Thymus (tissue), 11 donors: ENCODE results near the gene KIAA0753. TPM values are rescaled to one million over a fixed set of nuclear protein-coding genes. Genes with fewer than 3 reads are reported as not detected.

ENCODE experiments used
- DNase-seq, 9 donors: peaks; one replicate each; pipeline ENCODE4 v3.0.0-alpha.2; 2013; ENCODE audit warnings: low spot score in 9 of 9, low read depth in 6 of 9, missing footprints in 1 of 9
- H3K27ac ChIP-seq, 2 donors: one replicate each; pipeline ENCODE4 v1.5.1; 2013; ENCODE audit warnings: control low read depth in 1 of 2, low read depth in 1 of 2, low read length in 1 of 2, mild to moderate bottlenecking in 1 of 2, moderate library complexity in 1 of 2
- H3K27me3 ChIP-seq, 2 donors: one replicate each; pipeline ENCODE4 v1.5.1; 2013; ENCODE audit warnings: low read length in 1 of 2; ENCODE audit not compliant: control insufficient read depth in 2 of 2, insufficient read depth in 1 of 2
- H3K36me3 ChIP-seq, 2 donors: one replicate each; pipeline ENCODE4 v1.5.1; 2013; ENCODE audit warnings: low read length in 1 of 2, mild to moderate bottlenecking in 1 of 2, moderate library complexity in 1 of 2; ENCODE audit not compliant: control insufficient read depth in 2 of 2, insufficient read depth in 2 of 2
- H3K4me1 ChIP-seq, 2 donors: one replicate each; pipeline ENCODE4 v1.5.1; 2013; ENCODE audit warnings: low read length in 2 of 2; ENCODE audit not compliant: control insufficient read depth in 2 of 2, insufficient read depth in 2 of 2
- H3K4me3 ChIP-seq, 2 donors: one replicate each; pipeline ENCODE4 v1.5.1; 2013; ENCODE audit warnings: low read length in 2 of 2, control low read depth in 1 of 2, mild to moderate bottlenecking in 1 of 2
- H3K9me3 ChIP-seq, 2 donors: one replicate each; pipeline ENCODE4 v1.5.1; 2013; ENCODE audit warnings: low read length in 1 of 2, mild to moderate bottlenecking in 1 of 2; ENCODE audit not compliant: control insufficient read depth in 2 of 2, insufficient read depth in 1 of 2
- WGBS: extraction: QIAGEN DNeasy Blood & Tissue Kit; methylation state at CpG from one replicate; pipeline ENCODE4 v1.1.7; 2013; 5-methylcytosine and 5-hydroxymethylcytosine counted together
- polyA plus RNA-seq: library from polyadenylated mRNA; stranded (reverse); fragments of 200-250 nt; gene quantifications from one replicate; pipeline ENCODE4 v1.2.3, GENCODE V29; 2013
- total RNA-seq: library from RNA; stranded (reverse); fragments of 120-200 nt; gene quantifications from one replicate; pipeline ENCODE4 v1.2.4, GENCODE V29; 2013
- donor health status: healthy.

KIAA0753 gene
- total and polyA plus RNA-seq, 2 donors, result 10.8 to 11.8 TPM

GRCh38 chr17:6638046-6638908 lies 2.2 kb downstream of the KIAA0753 start:
- DNase-seq, result no peak

GRCh38 chr17:6637458-6637840 lies 3.1 kb downstream of the KIAA0753 start:
- H3K4me1 ChIP-seq, result peaks cover 20% of the 10 kb centered on the region in 2 donors
- H3K4me3 ChIP-seq, result no peak overlapping the region
- H3K27ac ChIP-seq, result no peak overlapping the region
- H3K36me3 ChIP-seq, result peaks cover 0 to 19% of the 10 kb centered on the region in 2 donors
- 98% methylated on average over 6 of the region's 6 CpGs for WGBS
- no peaks in the 10 kb centered on the region for H3K27me3 ChIP-seq
- no peaks in the 10 kb centered on the region for H3K9me3 ChIP-seq
- DNase-seq, result no peak

More at GRCh38 chr17:6638046-6638908, 2.2 kb downstream of the KIAA0753 start:
- H3K4me3 ChIP-seq, result peak overlapping the region in 1 of 2 donors; percentile 99
- peaks cover 20% of the 10 kb centered on the region in 2 donors for H3K4me1 ChIP-seq
- H3K36me3 ChIP-seq, result peaks cover 0 to 15% of the 10 kb centered on the region in 2 donors
- no peak overlapping the region for H3K27ac ChIP-seq
- no peaks in the 10 kb centered on the region for H3K27me3 ChIP-seq
- no peaks in the 10 kb centered on the region for H3K9me3 ChIP-seq
- 56% methylated on average over 24 of the region's 24 CpGs for WGBS

DNA sequence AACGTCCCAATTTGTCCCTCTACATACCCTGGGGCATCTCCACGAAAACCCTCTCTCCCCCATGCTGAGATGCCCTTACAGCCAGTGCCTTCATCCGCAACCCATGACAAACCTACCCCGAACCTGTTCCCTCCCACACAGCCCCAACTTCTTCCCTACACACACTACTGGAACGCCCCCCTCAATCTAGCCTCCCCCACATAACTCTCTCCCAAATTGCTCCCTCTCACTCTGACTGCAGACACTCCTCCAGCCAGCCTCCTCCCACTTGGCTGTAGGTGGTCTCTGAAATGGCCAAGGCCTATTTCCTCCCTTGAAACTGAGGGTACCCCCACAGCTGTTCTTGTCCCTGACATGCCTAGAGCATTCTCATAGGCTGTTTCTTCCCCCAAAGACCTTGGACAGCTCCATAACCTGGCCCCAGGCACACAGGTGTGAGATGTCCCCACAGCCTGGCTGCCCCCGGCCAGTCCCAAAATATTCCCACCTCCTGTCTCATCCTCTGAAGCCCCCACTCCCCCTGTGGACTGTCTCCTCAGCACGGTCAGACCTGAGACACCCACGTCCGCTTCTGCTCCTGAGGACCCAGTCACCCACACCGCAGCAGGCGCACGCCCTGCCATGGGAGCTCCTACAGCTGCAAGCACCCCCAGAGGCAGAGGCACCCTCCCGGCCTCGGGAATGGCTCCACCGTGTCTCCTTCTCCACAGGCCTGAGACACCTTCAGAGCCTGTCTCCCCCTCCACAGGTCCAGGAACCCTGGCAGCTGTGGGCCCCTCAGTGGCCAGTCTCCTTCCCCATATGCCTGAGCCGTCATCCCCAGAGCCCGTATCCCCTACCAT lies 3.7 kb downstream of the KIAA0753 start:
- H3K4me3 ChIP-seq, result no peak overlapping the region
- no peak for DNase-seq
- H3K36me3 ChIP-seq, result peaks cover 0 to 25% of the 10 kb centered on the region in 2 donors
- no peak overlapping the region for H3K27ac ChIP-seq
- no peaks in the 10 kb centered on the region for H3K27me3 ChIP-seq
- no peaks in the 10 kb centered on the region for H3K9me3 ChIP-seq
- H3K4me1 ChIP-seq, result peaks cover 19 to 20% of the 10 kb centered on the region in 2 donors
- 98% methylated on average over 17 of the region's 17 CpGs for WGBS

GRCh38 chr17:6636105-6636504 lies 4.4 kb downstream of the KIAA0753 start:
- Histone ChIP-seq H3K4me3 (no peak overlapping the region), H3K9me3 (no peaks in the 10 kb centered on the region), H3K27me3 (no peaks in the 10 kb centered on the region), H3K27ac (no peak overlapping the region), H3K36me3 (peaks cover 0 to 28% of the 10 kb centered on the region in 2 donors), H3K4me1 (peaks cover 14 to 15% of the 10 kb centered on the region in 2 donors)
- no peak for DNase-seq
- WGBS, result 94% methylated on average over 2 of the region's 2 CpGs

- no peak for DNase-seq
- H3K4me3 ChIP-seq, result no peak overlapping the region
- H3K27me3 ChIP-seq, result no peaks in the 10 kb centered on the region
- 98% methylated on average over 3 of the region's 3 CpGs for WGBS
- H3K4me1 ChIP-seq, result peaks cover under 1 to 3% of the 10 kb centered on the region in 2 donors
- no peak overlapping the region for H3K27ac ChIP-seq
- H3K36me3 ChIP-seq, result peaks cover 5 to 45% of the 10 kb centered on the region in 2 donors
- H3K9me3 ChIP-seq, result no peaks in the 10 kb centered on the region
These were observed 7.2 kb downstream of the KIAA0753 start for GRCh38 chr17:6633263-6633662.

DNA sequence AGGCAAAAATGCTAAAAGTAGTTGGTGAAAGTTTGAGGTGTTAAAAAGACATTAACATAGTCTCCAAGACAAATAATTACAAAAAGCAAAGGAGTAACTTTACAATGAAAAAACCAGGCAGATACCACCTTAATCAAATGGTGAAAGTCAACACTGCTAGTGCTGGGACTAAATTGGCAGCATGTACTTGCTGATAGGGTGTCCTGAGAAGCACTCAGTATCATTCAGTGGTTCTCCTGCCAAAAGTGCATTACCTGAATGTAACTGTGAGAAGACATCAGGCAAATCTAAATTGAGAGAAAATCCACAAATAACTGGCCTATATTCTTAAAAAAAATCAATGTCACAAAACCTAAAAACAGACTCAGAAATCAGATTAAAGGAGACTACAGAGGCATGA lies 8.0 kb downstream of the KIAA0753 start:
- no peak overlapping the region for H3K4me3 ChIP-seq
- H3K9me3 ChIP-seq, result no peaks in the 10 kb centered on the region
- H3K27me3 ChIP-seq, result no peaks in the 10 kb centered on the region
- peaks cover 13 to 53% of the 10 kb centered on the region in 2 donors for H3K36me3 ChIP-seq
- H3K4me1 ChIP-seq, result no peaks in the 10 kb centered on the region
- no peak for DNase-seq
- H3K27ac ChIP-seq, result no peak overlapping the region

- peaks cover 20 to 66% of the 10 kb centered on the region in 2 donors for H3K36me3 ChIP-seq
These were observed 10.1 kb downstream of the KIAA0753 start for GRCh38 chr17:6630390-6630789.

GRCh38 chr17:6627019-6627418 lies 13.5 kb downstream of the KIAA0753 start:
- H3K36me3 ChIP-seq, result peaks cover 31 to 60% of the 10 kb centered on the region in 2 donors

More at GRCh38 chr17:6630390-6630789, 10.1 kb downstream of the KIAA0753 start:
- H3K27me3 ChIP-seq, result no peaks in the 10 kb centered on the region
- no peak for DNase-seq
- no peaks in the 10 kb centered on the region for H3K4me1 ChIP-seq
- H3K27ac ChIP-seq, result no peak overlapping the region
- H3K4me3 ChIP-seq, result no peak overlapping the region
- WGBS, result 98% methylated on average over 1 of the region's 1 CpG
- no peaks in the 10 kb centered on the region for H3K9me3 ChIP-seq

DNA sequence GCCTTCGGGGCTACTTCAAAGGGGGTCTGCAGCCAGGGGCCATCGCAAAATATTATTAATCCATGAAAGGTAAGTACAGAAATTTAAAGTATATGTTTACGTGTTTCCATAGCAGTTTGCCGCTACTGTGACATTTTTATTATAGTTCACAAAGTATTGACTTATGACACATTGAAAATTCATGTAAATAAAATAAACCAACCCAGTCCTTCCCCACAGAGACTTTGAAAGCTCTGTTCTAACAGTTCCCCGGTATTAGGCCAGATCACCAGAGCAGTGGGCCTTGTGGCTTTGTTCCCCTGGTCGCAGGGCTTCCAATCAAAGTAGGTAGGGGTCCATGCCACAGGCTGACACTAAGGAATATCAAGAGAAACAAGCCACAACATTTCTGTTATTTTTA lies 13.9 kb downstream of the KIAA0753 start:
- Histone ChIP-seq H3K36me3 (peaks cover 31 to 63% of the 10 kb centered on the region in 2 donors), H3K9me3 (no peaks in the 10 kb centered on the region)
- WGBS, result 89% methylated on average over 6 of the region's 6 CpGs

More at GRCh38 chr17:6627019-6627418, 13.5 kb downstream of the KIAA0753 start:
- H3K27ac ChIP-seq, result no peak overlapping the region
- no peak overlapping the region for H3K4me3 ChIP-seq
- no peaks in the 10 kb centered on the region for H3K4me1 ChIP-seq
- 98% methylated on average over 1 of the region's 1 CpG for WGBS
- no peak for DNase-seq
- no peaks in the 10 kb centered on the region for H3K27me3 ChIP-seq
- no peaks in the 10 kb centered on the region for H3K9me3 ChIP-seq

More for the DNA sequence above, 13.9 kb downstream of the KIAA0753 start:
- no peaks in the 10 kb centered on the region for H3K27me3 ChIP-seq
- no peak for DNase-seq
- H3K27ac ChIP-seq, result no peak overlapping the region
- H3K4me1 ChIP-seq, result no peaks in the 10 kb centered on the region
- no peak overlapping the region for H3K4me3 ChIP-seq
